H9 (cell line): ENCODE results near the gene ACO1. TPM values are rescaled to one million over a fixed set of nuclear protein-coding genes. Genes with fewer than 3 reads are reported as not detected.

Experiments
- DNase-seq: peaks from one replicate; pipeline ENCODE4 v3.0.0-alpha.2; 2017
- H2AFZ ChIP-seq: one replicate; pipeline ENCODE4 v1.6.1; 2013; ENCODE audit warnings: mild to moderate bottlenecking, low read length, control low read depth, moderate library complexity
- H2AK5ac ChIP-seq: 2 replicates; pipeline ENCODE4 v1.6.1; 2013; ENCODE audit warnings: low read length, control low read depth, mixed read lengths; ENCODE audit not compliant: insufficient read length
- H2BK120ac ChIP-seq: one replicate; pipeline ENCODE4 v1.6.1; 2013; ENCODE audit warnings: low read depth, mild to moderate bottlenecking, low read length, control low read depth, inconsistent platforms; ENCODE audit not compliant: poor library complexity, severe bottlenecking
- H2BK12ac ChIP-seq: 2 replicates; pipeline ENCODE4 v1.6.1; 2013; ENCODE audit warnings: low read length, control low read depth, mixed read lengths, low read depth; ENCODE audit not compliant: insufficient read length
- H2BK15ac ChIP-seq: 2 replicates; pipeline ENCODE4 v1.6.1; 2013; ENCODE audit warnings: low read depth, low read length, control low read depth
- H2BK20ac ChIP-seq: one replicate; pipeline ENCODE4 v1.6.1; 2013; ENCODE audit warnings: low read depth, mild to moderate bottlenecking, low read length, control low read depth, inconsistent platforms; ENCODE audit not compliant: poor library complexity, severe bottlenecking
- H2BK5ac ChIP-seq: 2 replicates; pipeline ENCODE4 v1.6.1; 2013; ENCODE audit warnings: low read length, control low read depth, mixed read lengths; ENCODE audit not compliant: insufficient read length
- H3K14ac ChIP-seq: 2 replicates; pipeline ENCODE4 v1.6.1; 2013; ENCODE audit warnings: low read length, control low read depth; ENCODE audit not compliant: insufficient read depth
- H3K18ac ChIP-seq: 2 replicates; pipeline ENCODE4 v1.6.1; 2013; ENCODE audit warnings: low read depth, mild to moderate bottlenecking, mixed read lengths, low read length, control low read depth; ENCODE audit not compliant: insufficient read length
- H3K23ac ChIP-seq: 2 replicates; pipeline ENCODE4 v1.6.1; 2013; ENCODE audit warnings: low read length, control low read depth, mixed read lengths, low read depth; ENCODE audit not compliant: insufficient read length
- H3K23me2 ChIP-seq: 2 replicates; pipeline ENCODE4 v1.6.1; 2013; ENCODE audit warnings: low read depth, mild to moderate bottlenecking, mixed read lengths, low read length, control low read depth; ENCODE audit not compliant: insufficient read length, poor library complexity, severe bottlenecking
- H3K27ac ChIP-seq: 2 replicates; pipeline ENCODE4 v1.5.1; 2013; ENCODE audit warnings: low read length, control low read depth, mixed read lengths, low read depth; ENCODE audit not compliant: insufficient read length
- H3K27me3 ChIP-seq: 2 replicates; pipeline ENCODE4 v1.6.1; 2013; ENCODE audit warnings: low read length, control low read depth, inconsistent platforms; ENCODE audit not compliant: insufficient read depth
- H3K4ac ChIP-seq: 2 replicates; pipeline ENCODE4 v1.6.1; 2013; ENCODE audit warnings: low read depth, mild to moderate bottlenecking, control low read depth, inconsistent platforms, low read length, moderate library complexity
- H3K4me1 ChIP-seq: 2 replicates; pipeline ENCODE4 v1.6.1; 2013; ENCODE audit warnings: low read length, control low read depth, inconsistent platforms; ENCODE audit not compliant: insufficient read depth
- H3K4me2 ChIP-seq: 2 replicates; pipeline ENCODE4 v1.6.1; 2013; ENCODE audit warnings: low read length, control low read depth, mixed read lengths; ENCODE audit not compliant: insufficient read length, insufficient read depth
- H3K56ac ChIP-seq: 2 replicates; pipeline ENCODE4 v1.6.1; 2013; ENCODE audit warnings: low read depth, mild to moderate bottlenecking, mixed read lengths, low read length, control low read depth; ENCODE audit not compliant: insufficient read length
- H3K79me1 ChIP-seq: 2 replicates; pipeline ENCODE4 v1.6.1; 2013; ENCODE audit warnings: low read depth, mild to moderate bottlenecking, moderate library complexity, low read length, control low read depth, inconsistent platforms; ENCODE audit not compliant: insufficient read depth, poor library complexity, severe bottlenecking
- H3K79me2 ChIP-seq: 2 replicates; pipeline ENCODE4 v1.6.1; 2013; ENCODE audit warnings: low read length, control low read depth, inconsistent platforms; ENCODE audit not compliant: insufficient read depth
- H3K9ac ChIP-seq: 2 replicates; pipeline ENCODE4 v1.6.1; 2013; ENCODE audit warnings: low read length, control low read depth, mixed read lengths; ENCODE audit not compliant: insufficient read length; ENCODE audit errors: extremely low read depth
- H3K9me3 ChIP-seq: one replicate; pipeline ENCODE4 v1.6.1; 2013; ENCODE audit warnings: low read depth, low read length, inconsistent platforms; ENCODE audit not compliant: control insufficient read depth
- H3T11ph ChIP-seq: one replicate; pipeline ENCODE4 v1.6.1; 2013; ENCODE audit warnings: mild to moderate bottlenecking, low read length, control low read depth, inconsistent platforms
- H4K20me1 ChIP-seq: one replicate; pipeline ENCODE4 v1.6.1; 2013; ENCODE audit not compliant: control insufficient read depth, insufficient read length, insufficient read depth
- H4K5ac ChIP-seq: 2 replicates; pipeline ENCODE4 v1.6.1; 2013; ENCODE audit warnings: low read depth, mild to moderate bottlenecking, mixed read lengths, low read length, control low read depth; ENCODE audit not compliant: insufficient read length
- H4K8ac ChIP-seq: replicated peaks from 2 replicates; pipeline ENCODE4 v1.6.1; 2013; ENCODE audit warnings: low read length, control low read depth, mixed read lengths, low read depth; ENCODE audit not compliant: insufficient read length
- H4K91ac ChIP-seq: 2 replicates; pipeline ENCODE4 v1.6.1; 2013; ENCODE audit warnings: low read depth, mild to moderate bottlenecking, moderate library complexity, mixed read lengths, low read length, control low read depth; ENCODE audit not compliant: insufficient read length
- H3K27ac Mint-ChIP-seq, 3 experiments: 2 replicates in 2 of 3; 3 replicates in 1 of 3; pipeline ENCODE4 v1.8.0; 2020 to 2021; ENCODE audit warnings: mixed read lengths in 3 of 3, mild to moderate bottlenecking in 1 of 3, moderate library complexity in 1 of 3
- H3K27me3 Mint-ChIP-seq: 2 replicates; pipeline ENCODE4 v1.8.0; 2021; ENCODE audit warnings: low read depth, mild to moderate bottlenecking, moderate library complexity, mixed read lengths
- H3K36me3 Mint-ChIP-seq, 3 experiments: 2 replicates in 2 of 3; 3 replicates in 1 of 3; pipeline ENCODE4 v1.8.0; 2020 to 2021; ENCODE audit warnings: low read depth in 3 of 3, mixed read lengths in 3 of 3; ENCODE audit not compliant: insufficient read depth in 1 of 3
- H3K4me1 Mint-ChIP-seq, 2 experiments: 2 replicates each; pipeline ENCODE4 v1.8.0; 2020; ENCODE audit warnings: mixed read lengths in 2 of 2
- H3K4me3 Mint-ChIP-seq, 2 experiments: 2 replicates in 1 of 2; 3 replicates in 1 of 2; pipeline ENCODE4 v1.8.0; 2020 to 2021; ENCODE audit warnings: mild to moderate bottlenecking in 2 of 2, mixed read lengths in 2 of 2, moderate library complexity in 1 of 2
- H3K9me3 Mint-ChIP-seq, 2 experiments: 2 replicates in 1 of 2; 3 replicates in 1 of 2; pipeline ENCODE4 v1.8.0; 2020; ENCODE audit warnings: mild to moderate bottlenecking in 2 of 2, mixed read lengths in 2 of 2, moderate library complexity in 1 of 2
- CTCF ChIP-seq: fragments of 200-600 bp; sonication (generic); conservative IDR thresholded peaks from 3 replicates; pipeline ENCODE4 v1.8.0; 2021; ENCODE audit warnings: antibody characterized with exemption, mild to moderate bottlenecking
- WGBS: extraction: QIAGEN DNeasy Blood & Tissue Kit; methylation state at CpG from one replicate; pipeline ENCODE4 v1.1.7; 2013; ENCODE audit warnings: missing lambda C conversion rate, low lambda C conversion rate, mixed read lengths; ENCODE audit not compliant: insufficient read length; ENCODE audit errors: extremely low coverage; 5-methylcytosine and 5-hydroxymethylcytosine counted together
- total RNA-seq: library from RNA; stranded (reverse); gene quantifications from 2 replicates; pipeline ENCODE4 v1.2.1, GENCODE V29; 2021

ACO1 gene
- total RNA-seq, 1 experiment from 2014 or later = 44.5 TPM

- no peak for DNase-seq
- Histone ChIP-seq H3K27me3 (no peaks in the 10 kb centered on the region), H4K5ac (no peak overlapping the region), H3K79me1 (no peaks in the 10 kb centered on the region), H3K27ac (no peak overlapping the region), H2AK5ac (no peak overlapping the region), H3K9me3 (no peaks in the 10 kb centered on the region), H2BK20ac (no peak overlapping the region), H3K4ac (no peak overlapping the region), H3T11ph (no peak overlapping the region), H2BK12ac (no peak overlapping the region), H2BK5ac (no peak overlapping the region), H2AFZ (no peak overlapping the region), H3K56ac (no peak overlapping the region), H3K79me2 (peaks cover 7% of the 10 kb centered on the region; the same call in 1 of the 2 replicates), H3K23ac (no peak overlapping the region), H4K8ac (peak overlapping the region; percentile 86), H2BK15ac (no peak overlapping the region), H2BK120ac (no peak overlapping the region), H3K9ac (peak overlapping the region; percentile 35), H4K91ac (no peak overlapping the region), H3K4me2 (no peak overlapping the region), H3K14ac (no peak overlapping the region), H4K20me1 (peaks cover 2% of the 10 kb centered on the region), H3K4me1 (peaks cover 12% of the 10 kb centered on the region; the same call in 1 of the 2 replicates), H3K23me2 (peaks cover 5% of the 10 kb centered on the region), H3K18ac (no peak overlapping the region)
- no CpG with 5 or more reads among the region's 6 CpGs for WGBS
- Mint-ChIP-seq H3K4me3 (no peak overlapping the region), H3K4me1 (peaks cover 40 to 58% of the 10 kb centered on the region in 2 experiments), H3K9me3 (peaks cover 0 to 10% of the 10 kb centered on the region in 2 experiments; a peak in 2 of 5 replicates), H3K27ac (peak overlapping the region in 1 of 3 experiments; percentile 85; a peak in 2 of 7 replicates), H3K27me3 (no peaks in the 10 kb centered on the region; the same call in 1 of the 2 replicates), H3K36me3 (peaks cover 7 to 13% (median 9%) of the 10 kb centered on the region in 3 experiments; a peak in 5 of 7 replicates)
- TF ChIP-seq CTCF = no peak
Measured at GRCh38 chr9:32389365-32389764, 4.9 kb downstream of the ACO1 start.
